PC-9 (cell line): ENCODE measurements around the gene C21orf91. TPM values are rescaled to one million over a fixed set of nuclear protein-coding genes. Genes with fewer than 3 reads are reported as not detected.

Source experiments
- BruUV-seq: library from RNA; stranded (reverse); fragments of 400-500 nt; replicated peaks from 2 replicates; lab custom pipeline; 2021; lab: Mats Ljungman, UMichigan
- CTCF ChIA-PET: fragments of 300-600 bp; sonication (Branson Sonifier 250); formaldehyde crosslinking; loops from one replicate; lab custom pipeline; 2022; ENCODE audit warnings: antibody characterized with exemption; lab: Charles Lee
- POLR2A ChIA-PET: fragments of 300-600 bp; sonication (Branson Sonifier 250); formaldehyde crosslinking; loops from one replicate; lab custom pipeline; 2022; ENCODE audit warnings: antibody characterized with exemption; ENCODE audit not compliant: unreplicated experiment; lab: Charles Lee
- DNase-seq, 2 experiments: peaks; one replicate each; pipeline versions ENCODE4 v3.0.0 to v3.0.0-alpha.2; 2015 to 2022; ENCODE audit warnings: mixed read lengths in 1 of 2
- H2AFZ ChIP-seq: fragments of 200-600 bp; sonication (generic); 2 replicates; pipeline ENCODE4 v1.8.1; 2017; ENCODE audit warnings: antibody characterized with exemption
- H3F3A ChIP-seq: fragments of 200-600 bp; sonication (generic); 2 replicates; pipeline ENCODE4 v1.8.1; 2017; ENCODE audit warnings: antibody characterized with exemption, mild to moderate bottlenecking, low read depth; ENCODE audit not compliant: insufficient read depth
- H3K27ac ChIP-seq: fragments of 200-600 bp; sonication (generic); 2 replicates; pipeline ENCODE4 v1.6.1; 2016; ENCODE audit warnings: mixed run types
- H3K27me3 ChIP-seq: fragments of 200-600 bp; sonication (generic); 2 replicates; pipeline ENCODE4 v1.6.1; 2016; ENCODE audit warnings: low read depth, mixed run types; ENCODE audit not compliant: insufficient read depth
- H3K36me3 ChIP-seq: fragments of 200-600 bp; sonication (generic); 2 replicates; pipeline ENCODE4 v1.6.1; 2016; ENCODE audit warnings: low read depth, mixed run types
- H3K4me1 ChIP-seq: fragments of 200-600 bp; sonication (generic); replicated peaks from 2 replicates; pipeline ENCODE4 v1.6.1; 2016; ENCODE audit warnings: mixed run types; ENCODE audit not compliant: insufficient read depth
- H3K4me2 ChIP-seq: fragments of 200-600 bp; sonication (generic); 2 replicates; pipeline ENCODE4 v1.6.1; 2017; ENCODE audit warnings: mixed run types
- H3K4me3 ChIP-seq: fragments of 200-600 bp; sonication (generic); 2 replicates; pipeline ENCODE4 v1.6.1; 2016; ENCODE audit warnings: mixed run types
- H3K79me2 ChIP-seq: fragments of 200-600 bp; sonication (generic); 2 replicates; pipeline ENCODE4 v1.6.1; 2017; ENCODE audit warnings: low read depth, mixed run types
- H3K9me2 ChIP-seq: fragments of 200-600 bp; sonication (generic); 2 replicates; pipeline ENCODE4 v1.8.1; 2017; ENCODE audit warnings: mild to moderate bottlenecking; ENCODE audit not compliant: insufficient read depth
- H3K9me3 ChIP-seq: fragments of 200-600 bp; sonication (generic); 2 replicates; pipeline ENCODE4 v1.8.1; 2016; ENCODE audit warnings: low read depth; ENCODE audit not compliant: insufficient read depth
- H4K20me1 ChIP-seq: fragments of 200-600 bp; sonication (generic); 2 replicates; pipeline ENCODE4 v1.8.1; 2017; ENCODE audit not compliant: insufficient read depth
- EZH2 ChIP-seq: fragments of 200-600 bp; sonication (generic); IDR thresholded peaks from 2 replicates; pipeline ENCODE4 v1.8.0; 2017; ENCODE audit warnings: antibody characterized with exemption, low read depth
- intact Hi-C: fragments of 100-400 bp; cut with micrococcal nuclease; formaldehyde crosslinking; loops from one replicate; pipeline ENCODE4 v1.10.0; 2022; ENCODE audit not compliant: unreplicated experiment
- total RNA-seq: library from RNA; stranded (reverse); gene quantifications from 2 replicates; pipeline ENCODE4 v1.2.3, GENCODE V29; 2021
- TF ChIP-seq, protein P1 (sequence below): fragments of 200-600 bp; sonication (generic); conservative IDR thresholded peaks from 2 replicates; pipeline ENCODE4 v1.6.1; 2017; ENCODE audit warnings: mixed run types, antibody characterized with exemption, mild to moderate bottlenecking, moderate library complexity

The C21orf91 gene
- total RNA-seq, 1 experiment from 2014 or later, result 15.5 TPM

DNA sequence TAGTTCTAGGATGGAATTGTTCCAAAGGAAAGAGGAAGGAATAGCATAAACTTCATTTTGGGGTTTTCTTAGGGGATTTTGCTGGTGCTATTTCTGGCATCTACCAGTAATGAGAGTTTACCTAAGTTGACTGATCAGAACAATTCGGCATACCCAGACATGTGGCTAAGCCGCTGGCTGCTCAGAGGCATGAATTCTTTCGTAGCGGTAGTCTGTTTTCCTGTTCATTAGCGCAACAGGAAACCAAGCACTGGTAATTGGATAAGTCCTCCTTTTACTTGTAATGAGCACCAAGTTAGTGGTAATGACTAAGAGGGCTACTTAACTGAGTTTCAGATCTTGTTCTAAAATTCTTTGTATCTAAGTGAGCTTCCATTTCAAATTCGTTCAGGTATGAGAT is 38.6 kb downstream of the C21orf91 start:
- Histone ChIP-seq H3K4me2 (no peak overlapping the region), H3K4me1 (no peaks in the 10 kb centered on the region; the same call in 1 of the 2 replicates), H3K9me2 (no peaks in the 10 kb centered on the region), H3K79me2 (no peaks in the 10 kb centered on the region), H3K9me3 (no peaks in the 10 kb centered on the region), H4K20me1 (no peaks in the 10 kb centered on the region), H3K4me3 (no peak overlapping the region), H3K27me3 (no peaks in the 10 kb centered on the region), H2AFZ (no peak overlapping the region), H3K36me3 (no peaks in the 10 kb centered on the region), H3F3A (no peaks in the 10 kb centered on the region; the same call in 1 of the 2 replicates), H3K27ac (no peak overlapping the region)
- intact Hi-C loops, result no loop called here
- POLR2A ChIA-PET, result interaction anchor here (0.6 kb wide), 1 partner anchor 13 kb away, joined by 5 read pairs; no protein-coding TSS in a partner anchor
- DNase-seq, result no peak
- no TSS peak for BruUV-seq
- CTCF ChIA-PET, result no interaction called here
- TF ChIP-seq, protein P1, sequence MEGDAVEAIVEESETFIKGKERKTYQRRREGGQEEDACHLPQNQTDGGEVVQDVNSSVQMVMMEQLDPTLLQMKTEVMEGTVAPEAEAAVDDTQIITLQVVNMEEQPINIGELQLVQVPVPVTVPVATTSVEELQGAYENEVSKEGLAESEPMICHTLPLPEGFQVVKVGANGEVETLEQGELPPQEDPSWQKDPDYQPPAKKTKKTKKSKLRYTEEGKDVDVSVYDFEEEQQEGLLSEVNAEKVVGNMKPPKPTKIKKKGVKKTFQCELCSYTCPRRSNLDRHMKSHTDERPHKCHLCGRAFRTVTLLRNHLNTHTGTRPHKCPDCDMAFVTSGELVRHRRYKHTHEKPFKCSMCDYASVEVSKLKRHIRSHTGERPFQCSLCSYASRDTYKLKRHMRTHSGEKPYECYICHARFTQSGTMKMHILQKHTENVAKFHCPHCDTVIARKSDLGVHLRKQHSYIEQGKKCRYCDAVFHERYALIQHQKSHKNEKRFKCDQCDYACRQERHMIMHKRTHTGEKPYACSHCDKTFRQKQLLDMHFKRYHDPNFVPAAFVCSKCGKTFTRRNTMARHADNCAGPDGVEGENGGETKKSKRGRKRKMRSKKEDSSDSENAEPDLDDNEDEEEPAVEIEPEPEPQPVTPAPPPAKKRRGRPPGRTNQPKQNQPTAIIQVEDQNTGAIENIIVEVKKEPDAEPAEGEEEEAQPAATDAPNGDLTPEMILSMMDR, result no peak
- no peak for TF ChIP-seq EZH2

DNA sequence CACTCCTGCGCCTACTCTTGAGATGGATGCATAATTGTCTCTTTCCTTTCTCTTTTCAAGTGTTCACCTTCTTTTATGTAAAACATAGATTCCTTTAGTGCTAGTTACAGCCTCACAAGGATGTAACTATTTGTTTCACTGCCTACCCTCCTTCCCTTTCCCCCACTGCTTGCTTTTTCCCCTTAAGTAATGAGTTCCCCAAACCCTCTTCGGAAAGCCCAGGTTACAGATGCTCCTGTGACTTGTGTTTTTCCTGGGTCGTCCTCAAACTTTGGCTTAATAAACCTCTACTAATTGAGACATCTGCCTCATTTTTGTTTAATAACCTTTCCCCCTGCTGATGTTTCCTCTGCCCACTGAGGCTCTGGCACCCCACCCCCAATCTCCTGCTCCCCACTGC is 39.2 kb downstream of the C21orf91 start:
- Histone ChIP-seq H3K36me3 (no peaks in the 10 kb centered on the region), H3K4me3 (no peak overlapping the region), H3K9me2 (no peaks in the 10 kb centered on the region), H3K4me1 (no peaks in the 10 kb centered on the region; the same call in 1 of the 2 replicates), H3F3A (no peaks in the 10 kb centered on the region; the same call in 1 of the 2 replicates), H3K27me3 (no peaks in the 10 kb centered on the region), H3K9me3 (no peaks in the 10 kb centered on the region), H4K20me1 (no peaks in the 10 kb centered on the region), H2AFZ (no peak overlapping the region), H3K4me2 (no peak overlapping the region), H3K27ac (no peak overlapping the region), H3K79me2 (no peaks in the 10 kb centered on the region)
- BruUV-seq, result no TSS peak
- intact Hi-C loops, result no loop called here
- TF ChIP-seq, protein P1, result no peak
- TF ChIP-seq EZH2, result no peak
- CTCF ChIA-PET, result no interaction called here
- POLR2A ChIA-PET, result no interaction called here
- DNase-seq, result no peak

DNA sequence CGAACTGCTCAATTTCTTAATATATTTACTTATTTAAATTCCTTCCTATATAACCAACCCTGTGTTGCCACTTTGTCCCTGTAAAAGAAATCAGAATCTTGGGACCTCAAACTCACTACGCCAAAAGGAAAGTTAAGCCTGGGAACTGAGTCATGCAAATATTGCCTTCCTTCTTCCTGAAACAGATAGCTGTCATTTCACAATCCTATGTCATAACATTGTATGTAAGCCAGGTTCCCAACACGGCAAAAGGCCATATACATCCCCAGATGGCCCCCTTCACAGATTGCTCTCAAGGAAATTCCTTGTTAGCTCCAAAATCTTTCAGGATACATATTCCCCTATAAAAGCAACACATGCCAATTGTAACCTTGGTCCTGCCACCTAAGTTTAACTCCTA is 39.7 kb downstream of the C21orf91 start:
- H3K27me3 ChIP-seq, result no peaks in the 10 kb centered on the region
- TF ChIP-seq EZH2, result no peak
- TF ChIP-seq, protein P1, result no peak
- BruUV-seq, result no TSS peak
- no peak overlapping the region for H3K4me3 ChIP-seq
- H3F3A ChIP-seq, result no peaks in the 10 kb centered on the region; the same call in 1 of the 2 replicates
- H3K27ac ChIP-seq, result no peak overlapping the region
- no peaks in the 10 kb centered on the region for H3K79me2 ChIP-seq
- H4K20me1 ChIP-seq, result no peaks in the 10 kb centered on the region
- POLR2A ChIA-PET, result no interaction called here
- intact Hi-C loops, result no loop called here
- no peaks in the 10 kb centered on the region for H3K9me3 ChIP-seq
- peak in 1 of 2 experiments; percentile 39 for DNase-seq
- H2AFZ ChIP-seq, result no peak overlapping the region
- H3K9me2 ChIP-seq, result no peaks in the 10 kb centered on the region
- no peak overlapping the region for H3K4me2 ChIP-seq
- CTCF ChIA-PET, result no interaction called here
- H3K4me1 ChIP-seq, result no peaks in the 10 kb centered on the region; the same call in 1 of the 2 replicates
- no peaks in the 10 kb centered on the region for H3K36me3 ChIP-seq
